ENCODE results near the gene CPNE4.

The CPNE4 gene

GRCh38 chr3:131786386-131786785, 248.4 kb downstream of the CPNE4 start:
- no peak overlapping the region for H3K4me2 ChIP-seq (ENCODE audit: low read length)
- H3K27ac ChIP-seq (ENCODE audit: low read depth, low read length, poor library complexity, severe bottlenecking) = no peak overlapping the region
- H3K9me2 ChIP-seq (ENCODE audit: low read depth, low read length) = no peaks in the 10 kb centered on the region
- H4K20me1 ChIP-seq (ENCODE audit: insufficient read depth, low read length) = no peaks in the 10 kb centered on the region
- H3K4me1 ChIP-seq (ENCODE audit: insufficient read depth, low read length, severe bottlenecking) = no peaks in the 10 kb centered on the region
- TF ChIP-seq CTCF (IDR thresholded peaks at IDR 0.05; ENCODE audit: low read length) = no peak
- no peak for TF ChIP-seq EZH2 (IDR thresholded peaks at IDR 0.05; ENCODE audit: borderline replicate concordance, low read length)
- no peaks in the 10 kb centered on the region for H3K9me3 ChIP-seq (ENCODE audit: low read length)
- H3K79me2 ChIP-seq (ENCODE audit: insufficient read depth, low read length) = no peaks in the 10 kb centered on the region
- H3K36me3 ChIP-seq (ENCODE audit: insufficient read depth, low read length) = no peaks in the 10 kb centered on the region
- H3F3A ChIP-seq (ENCODE audit: insufficient read depth, low read length) = no peaks in the 10 kb centered on the region
- H3K4me3 ChIP-seq (ENCODE audit: low read depth, low read length, poor library complexity, severe bottlenecking) = no peak overlapping the region
- H2AFZ ChIP-seq (ENCODE audit: low read length) = no peak overlapping the region
- H3K9ac ChIP-seq (ENCODE audit: low read length) = no peak overlapping the region
- no peaks in the 10 kb centered on the region for H3K27me3 ChIP-seq (ENCODE audit: insufficient read depth, low read length)

- H3K4me3 ChIP-seq (ENCODE audit: low read depth, low read length, poor library complexity, severe bottlenecking) = no peak overlapping the region
- no peaks in the 10 kb centered on the region for H3K36me3 ChIP-seq (ENCODE audit: insufficient read depth, low read length)
- no peaks in the 10 kb centered on the region for H3F3A ChIP-seq (ENCODE audit: insufficient read depth, low read length)
- H3K9ac ChIP-seq (ENCODE audit: low read length) = no peak overlapping the region
- H3K4me2 ChIP-seq (ENCODE audit: low read length) = no peak overlapping the region
- H3K27me3 ChIP-seq (ENCODE audit: insufficient read depth, low read length) = no peaks in the 10 kb centered on the region
- no peak overlapping the region for H2AFZ ChIP-seq (ENCODE audit: low read length)
- H3K9me2 ChIP-seq (ENCODE audit: low read depth, low read length) = no peaks in the 10 kb centered on the region
- H3K9me3 ChIP-seq (ENCODE audit: low read length) = no peaks in the 10 kb centered on the region
- H3K79me2 ChIP-seq (ENCODE audit: insufficient read depth, low read length) = no peaks in the 10 kb centered on the region
- H3K4me1 ChIP-seq (ENCODE audit: insufficient read depth, low read length, severe bottlenecking) = no peaks in the 10 kb centered on the region
- no peaks in the 10 kb centered on the region for H4K20me1 ChIP-seq (ENCODE audit: insufficient read depth, low read length)
- TF ChIP-seq EZH2 (IDR thresholded peaks at IDR 0.05; ENCODE audit: borderline replicate concordance, low read length) (no peak), CTCF (IDR thresholded peaks at IDR 0.05; ENCODE audit: low read length) (no peak)
- no peak overlapping the region for H3K27ac ChIP-seq (ENCODE audit: low read depth, low read length, poor library complexity, severe bottlenecking)
Measured at GRCh38 chr3:131782751-131783150, 252.1 kb downstream of the CPNE4 start.

GRCh38 chr3:131778526-131778925, 256.3 kb downstream of the CPNE4 start:
- TF ChIP-seq CTCF (IDR thresholded peaks at IDR 0.05; ENCODE audit: low read length) = no peak
- no peak for TF ChIP-seq EZH2 (IDR thresholded peaks at IDR 0.05; ENCODE audit: borderline replicate concordance, low read length)
- Histone ChIP-seq H3F3A (ENCODE audit: insufficient read depth, low read length) (no peaks in the 10 kb centered on the region), H4K20me1 (ENCODE audit: insufficient read depth, low read length) (no peaks in the 10 kb centered on the region), H3K4me1 (ENCODE audit: insufficient read depth, low read length, severe bottlenecking) (no peaks in the 10 kb centered on the region), H3K36me3 (ENCODE audit: insufficient read depth, low read length) (no peaks in the 10 kb centered on the region), H2AFZ (ENCODE audit: low read length) (no peak overlapping the region), H3K27me3 (ENCODE audit: insufficient read depth, low read length) (no peaks in the 10 kb centered on the region), H3K9ac (ENCODE audit: low read length) (no peak overlapping the region), H3K9me2 (ENCODE audit: low read depth, low read length) (no peaks in the 10 kb centered on the region), H3K79me2 (ENCODE audit: insufficient read depth, low read length) (no peaks in the 10 kb centered on the region), H3K4me2 (ENCODE audit: low read length) (no peak overlapping the region), H3K27ac (ENCODE audit: low read depth, low read length, poor library complexity, severe bottlenecking) (no peak overlapping the region), H3K4me3 (ENCODE audit: low read depth, low read length, poor library complexity, severe bottlenecking) (no peak overlapping the region), H3K9me3 (ENCODE audit: low read length) (no peaks in the 10 kb centered on the region)

Data from OCI-LY1 (cell line).